Smooth muscle cell (in vitro differentiated cells): ENCODE results near the gene GTF3C1. TPM values are rescaled to one million over a fixed set of nuclear protein-coding genes. Genes with fewer than 3 reads are reported as not detected.

Experiments
- DNase-seq: peaks from one replicate; lab custom pipeline; 2025; ENCODE audit not compliant: unreplicated experiment; lab: John Stamatoyannopoulos, UW
- H2AFZ ChIP-seq: fragments of 200-600 bp; sonication (generic); 2 replicates; pipeline ENCODE4 v1.6.0; 2016; ENCODE audit warnings: antibody characterized with exemption, low read depth, mild to moderate bottlenecking
- H3F3A ChIP-seq: fragments of 200-600 bp; sonication (generic); 2 replicates; pipeline ENCODE4 v1.6.0; 2017; ENCODE audit warnings: antibody characterized with exemption, low read depth
- H3K27ac ChIP-seq: fragments of 200-600 bp; sonication (generic); 2 replicates; pipeline ENCODE4 v1.5.1; 2016; ENCODE audit warnings: low read depth, mild to moderate bottlenecking
- H3K27me3 ChIP-seq: fragments of 200-600 bp; sonication (generic); 2 replicates; pipeline ENCODE4 v1.6.1; 2016; ENCODE audit warnings: low read depth, mild to moderate bottlenecking
- H3K36me3 ChIP-seq: fragments of 200-600 bp; sonication (generic); 2 replicates; pipeline ENCODE4 v1.5.1; 2016; ENCODE audit warnings: low read depth
- H3K4me1 ChIP-seq: fragments of 200-600 bp; sonication (generic); 2 replicates; pipeline ENCODE4 v1.5.1; 2016; ENCODE audit warnings: low read depth
- H3K4me2 ChIP-seq: fragments of 200-600 bp; sonication (generic); 2 replicates; pipeline ENCODE4 v1.6.0; 2016; ENCODE audit warnings: mild to moderate bottlenecking
- H3K4me3 ChIP-seq: fragments of 200-600 bp; sonication (generic); 2 replicates; pipeline ENCODE4 v1.5.1; 2016; ENCODE audit warnings: mild to moderate bottlenecking
- H3K79me2 ChIP-seq: fragments of 200-600 bp; sonication (generic); 2 replicates; pipeline ENCODE4 v1.6.0; 2016; ENCODE audit warnings: low read depth, mild to moderate bottlenecking
- H3K9ac ChIP-seq: fragments of 200-600 bp; sonication (generic); 2 replicates; pipeline ENCODE4 v1.6.0; 2016; ENCODE audit warnings: low read depth
- H3K9me3 ChIP-seq: fragments of 200-600 bp; sonication (generic); replicated peaks from 2 replicates; pipeline ENCODE4 v1.5.1; 2016; ENCODE audit warnings: low read depth
- H4K20me1 ChIP-seq: fragments of 200-600 bp; sonication (generic); 2 replicates; pipeline ENCODE4 v1.6.0; 2016; ENCODE audit warnings: low read depth
- WGBS: methylation state at CpG from one replicate; pipeline ENCODE4 v1.1.7; 2016; ENCODE audit warnings: low lambda C conversion rate; 5-methylcytosine and 5-hydroxymethylcytosine counted together
- polyA plus RNA-seq: library from polyadenylated mRNA; unstranded; fragments of >200 nt; fragmentation: Nextera tagmentation; extraction: Ambion mirVana; gene quantifications from 2 replicates; pipeline ENCODE4 v1.2.1, GENCODE V29; 2016
- total RNA-seq: library from RNA; depleted of rRNA; stranded (reverse); fragments of >200 nt; gene quantifications from 2 replicates; pipeline ENCODE4 v1.2.3, GENCODE V29; 2014
- TF ChIP-seq, protein P1 (sequence below): fragments of 200-600 bp; sonication (generic); IDR thresholded peaks from 2 replicates; pipeline ENCODE4 v1.5.1; 2017; ENCODE audit warnings: borderline replicate concordance, mild to moderate bottlenecking, antibody characterized with exemption; ENCODE audit not compliant: insufficient read depth, poor library complexity, severe bottlenecking

GTF3C1 gene
- total and polyA plus RNA-seq, 2 experiments from 2014 or later: 47.6 to 78.5 TPM

GRCh38 chr16:27430923-27431484 lies 118.7 kb downstream of the GTF3C1 start:
- Histone ChIP-seq H3K79me2 (no peaks in the 10 kb centered on the region), H3K36me3 (no peaks in the 10 kb centered on the region), H3K4me3 (no peak overlapping the region), H3K4me1 (no peaks in the 10 kb centered on the region), H3F3A (no peaks in the 10 kb centered on the region), H3K4me2 (no peak overlapping the region), H3K27me3 (no peaks in the 10 kb centered on the region), H3K27ac (no peak overlapping the region), H3K9ac (no peak overlapping the region), H4K20me1 (no peaks in the 10 kb centered on the region), H2AFZ (no peak overlapping the region), H3K9me3 (no peaks in the 10 kb centered on the region)
- TF ChIP-seq, protein P1, sequence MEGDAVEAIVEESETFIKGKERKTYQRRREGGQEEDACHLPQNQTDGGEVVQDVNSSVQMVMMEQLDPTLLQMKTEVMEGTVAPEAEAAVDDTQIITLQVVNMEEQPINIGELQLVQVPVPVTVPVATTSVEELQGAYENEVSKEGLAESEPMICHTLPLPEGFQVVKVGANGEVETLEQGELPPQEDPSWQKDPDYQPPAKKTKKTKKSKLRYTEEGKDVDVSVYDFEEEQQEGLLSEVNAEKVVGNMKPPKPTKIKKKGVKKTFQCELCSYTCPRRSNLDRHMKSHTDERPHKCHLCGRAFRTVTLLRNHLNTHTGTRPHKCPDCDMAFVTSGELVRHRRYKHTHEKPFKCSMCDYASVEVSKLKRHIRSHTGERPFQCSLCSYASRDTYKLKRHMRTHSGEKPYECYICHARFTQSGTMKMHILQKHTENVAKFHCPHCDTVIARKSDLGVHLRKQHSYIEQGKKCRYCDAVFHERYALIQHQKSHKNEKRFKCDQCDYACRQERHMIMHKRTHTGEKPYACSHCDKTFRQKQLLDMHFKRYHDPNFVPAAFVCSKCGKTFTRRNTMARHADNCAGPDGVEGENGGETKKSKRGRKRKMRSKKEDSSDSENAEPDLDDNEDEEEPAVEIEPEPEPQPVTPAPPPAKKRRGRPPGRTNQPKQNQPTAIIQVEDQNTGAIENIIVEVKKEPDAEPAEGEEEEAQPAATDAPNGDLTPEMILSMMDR: no peak
- DNase-seq: no peak
- 89% methylated on average over 10 of the region's 10 CpGs for WGBS

DNA sequence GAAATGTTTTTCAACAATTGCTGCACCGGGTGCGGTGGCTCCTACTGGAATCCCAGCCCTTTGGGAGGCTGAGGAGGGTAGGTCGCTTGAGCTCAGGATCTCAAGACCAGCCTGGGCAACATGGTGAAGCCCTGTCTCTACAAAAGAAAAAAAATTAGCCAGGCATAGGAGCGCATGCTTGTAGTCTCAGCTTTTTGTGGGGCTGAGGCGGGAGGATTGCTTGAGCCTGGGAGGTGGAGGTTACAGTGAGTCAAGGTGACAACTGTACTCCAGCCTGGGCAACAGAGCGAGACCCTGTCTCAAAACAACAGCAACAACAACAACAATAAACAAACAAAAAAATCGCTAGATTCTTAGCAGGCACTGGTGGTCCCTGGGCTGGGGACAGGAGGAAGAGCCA lies 119.2 kb downstream of the GTF3C1 start:
- DNase-seq: no peak
- Histone ChIP-seq H3K27ac (no peak overlapping the region), H3K4me3 (no peak overlapping the region), H3K9ac (no peak overlapping the region), H3K4me1 (no peaks in the 10 kb centered on the region), H3K4me2 (no peak overlapping the region), H3F3A (no peaks in the 10 kb centered on the region), H3K27me3 (no peaks in the 10 kb centered on the region), H4K20me1 (no peaks in the 10 kb centered on the region), H3K36me3 (no peaks in the 10 kb centered on the region), H3K9me3 (no peaks in the 10 kb centered on the region), H3K79me2 (no peaks in the 10 kb centered on the region), H2AFZ (no peak overlapping the region)
- TF ChIP-seq, protein P1: no peak
- 98% methylated on average over 7 of the region's 7 CpGs for WGBS

DNA sequence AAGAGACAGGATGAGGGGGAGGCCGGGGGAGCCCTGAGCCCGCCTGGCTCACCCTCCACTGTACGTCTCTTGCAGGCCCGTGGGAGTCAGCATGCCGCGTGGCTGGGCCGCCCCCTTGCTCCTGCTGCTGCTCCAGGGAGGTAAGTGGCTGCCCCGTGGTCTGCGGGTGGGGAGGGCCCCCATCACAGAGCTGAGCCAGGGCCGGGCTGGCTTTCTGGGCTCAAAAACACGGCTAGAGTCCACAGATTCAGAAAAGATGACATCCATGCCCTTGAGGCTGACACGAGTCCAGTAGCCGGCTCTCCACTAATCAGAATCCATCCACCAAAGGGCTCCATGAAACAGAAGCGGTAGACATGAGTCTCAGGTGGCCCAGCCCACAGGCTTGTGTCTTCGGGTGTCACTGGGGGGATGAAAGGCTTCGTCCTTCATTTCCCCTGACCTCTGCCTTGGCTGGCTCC lies 119.7 kb downstream of the GTF3C1 start:
- Histone ChIP-seq H3K79me2 (no peaks in the 10 kb centered on the region), H2AFZ (no peak overlapping the region)
- no peak for DNase-seq

More for the DNA sequence above, 119.7 kb downstream of the GTF3C1 start:
- H3K4me3 ChIP-seq: no peak overlapping the region
- WGBS: 91% methylated on average over 16 of the region's 16 CpGs
- no peaks in the 10 kb centered on the region for H3K4me1 ChIP-seq
- H3K27ac ChIP-seq: no peak overlapping the region
- H3K9me3 ChIP-seq: no peaks in the 10 kb centered on the region
- H3K9ac ChIP-seq: no peak overlapping the region
- no peaks in the 10 kb centered on the region for H3K36me3 ChIP-seq
- H3F3A ChIP-seq: no peaks in the 10 kb centered on the region
- no peaks in the 10 kb centered on the region for H4K20me1 ChIP-seq
- no peaks in the 10 kb centered on the region for H3K27me3 ChIP-seq
- TF ChIP-seq, protein P1: no peak
- H3K4me2 ChIP-seq: no peak overlapping the region
